HG03097 (cell line): Measurements from ENCODE around the gene AMBRA1.
A peak's percentile ranks its signal among the peaks of the same experiment; 100 is the strongest.

ENCODE experiments used
- ATAC-seq: cut with Tn5 transposase; IDR thresholded peaks from one replicate; pipeline ENCODE4 v1.9.1; 2021; ENCODE audit not compliant: unreplicated experiment, low FRiP score

Gene AMBRA1

DNA sequence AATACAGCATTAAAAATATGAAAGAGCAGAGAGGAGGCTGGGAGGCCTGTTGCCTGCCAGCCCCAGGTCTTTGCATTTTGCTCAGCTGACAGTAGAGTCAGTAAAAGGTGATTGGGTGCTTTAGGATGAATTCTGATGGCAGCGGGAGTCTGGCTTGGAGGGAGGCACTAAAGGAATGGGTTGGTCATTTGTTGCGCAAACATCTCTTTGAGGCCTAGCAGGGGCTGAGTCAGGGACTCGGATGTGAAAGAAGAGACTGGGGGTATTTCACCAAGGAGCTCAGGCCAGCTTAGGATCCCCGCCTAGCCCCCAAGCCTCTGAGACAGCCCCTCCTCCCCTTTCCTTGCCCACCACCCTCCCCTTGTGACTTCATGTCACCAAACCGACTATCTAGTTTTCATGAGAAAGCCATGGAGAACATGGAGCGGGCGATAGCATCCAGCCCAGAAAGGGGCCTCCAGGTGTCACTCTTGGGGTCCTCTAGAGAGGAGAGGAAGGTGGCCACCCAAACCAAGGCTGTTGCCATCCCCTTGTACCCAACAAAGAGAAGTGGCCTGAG lies 236.8 kb downstream of the AMBRA1 start:
- no peak for ATAC-seq

DNA sequence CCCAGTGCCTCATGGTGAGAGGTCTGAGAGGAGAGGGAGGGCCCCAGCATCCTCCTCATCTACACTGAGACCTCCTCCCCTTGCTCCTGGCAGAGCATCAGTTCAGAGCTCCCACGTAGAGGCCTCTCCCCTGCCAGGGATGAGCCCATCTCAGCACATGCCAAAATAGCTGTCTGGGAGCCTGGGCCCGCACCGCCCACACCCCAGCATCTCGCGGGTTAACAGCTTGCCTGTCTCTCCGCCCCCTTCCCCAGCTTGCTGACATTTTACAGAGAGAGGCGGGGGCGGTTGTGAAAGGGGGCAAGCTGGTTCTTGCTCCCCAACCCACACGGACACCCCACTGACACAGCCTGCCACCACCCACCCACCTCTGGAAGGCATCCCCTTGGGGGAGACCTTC lies 240.1 kb downstream of the AMBRA1 start:
- ATAC-seq: no peak

DNA sequence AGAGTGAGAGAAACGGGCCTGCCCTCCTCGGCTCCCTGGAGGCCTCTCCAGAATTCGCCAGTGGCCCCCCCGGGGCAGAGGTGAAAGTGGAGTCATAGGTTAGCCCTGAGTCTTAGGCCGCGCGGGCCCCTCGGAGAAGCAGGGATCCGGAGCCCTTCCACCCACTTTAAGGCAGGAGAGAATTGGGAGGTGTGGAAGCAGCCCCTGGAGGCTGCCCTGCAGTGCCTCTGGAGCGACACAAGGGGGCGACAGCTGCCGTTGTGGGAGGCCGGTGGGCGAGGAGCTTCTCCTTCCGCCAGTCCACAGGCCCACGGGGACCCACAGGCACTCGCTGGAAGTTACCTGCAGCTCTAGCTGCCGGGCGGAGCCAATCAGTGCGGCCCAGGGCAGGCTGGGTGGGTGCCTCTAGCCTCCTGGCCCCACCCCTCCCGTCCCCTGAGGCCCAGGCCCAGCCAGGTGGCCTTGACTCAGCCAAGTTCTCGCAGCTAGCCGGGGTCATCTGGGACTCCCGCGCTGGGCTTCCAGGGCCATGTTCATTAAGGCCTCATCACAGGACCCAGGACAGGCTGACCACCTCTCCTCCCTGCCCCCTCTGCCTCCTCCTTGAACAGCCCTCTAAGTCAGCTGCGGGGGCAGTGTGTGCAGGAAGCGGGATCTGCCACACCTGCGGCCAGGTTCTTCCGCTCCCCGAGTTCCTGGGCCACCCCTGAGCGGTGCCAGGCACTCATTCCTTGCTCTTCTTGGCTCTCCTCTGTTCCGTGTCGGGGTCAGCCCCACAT lies 241.6 kb downstream of the AMBRA1 start:
- no peak for ATAC-seq

DNA sequence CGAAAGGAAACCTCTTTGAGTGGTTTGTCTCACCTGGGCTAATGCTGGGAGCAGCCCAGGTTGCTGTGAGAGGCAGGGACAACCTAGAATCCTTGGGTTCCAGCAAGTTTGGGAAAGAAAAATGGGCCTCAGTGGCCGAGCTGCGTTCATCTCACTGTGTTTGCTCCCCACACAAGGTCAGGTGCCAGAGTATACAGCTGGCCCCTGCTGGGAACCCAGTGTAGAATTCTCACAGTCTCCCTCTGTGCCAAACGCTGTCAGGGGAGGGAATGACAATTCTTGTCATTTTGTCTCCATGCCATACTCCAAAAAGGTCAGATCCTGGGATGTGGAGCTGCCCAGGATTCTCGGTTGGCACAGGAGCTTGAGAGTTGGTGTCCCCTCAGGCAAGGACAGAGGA lies 242.2 kb downstream of the AMBRA1 start:
- ATAC-seq: no peak

DNA sequence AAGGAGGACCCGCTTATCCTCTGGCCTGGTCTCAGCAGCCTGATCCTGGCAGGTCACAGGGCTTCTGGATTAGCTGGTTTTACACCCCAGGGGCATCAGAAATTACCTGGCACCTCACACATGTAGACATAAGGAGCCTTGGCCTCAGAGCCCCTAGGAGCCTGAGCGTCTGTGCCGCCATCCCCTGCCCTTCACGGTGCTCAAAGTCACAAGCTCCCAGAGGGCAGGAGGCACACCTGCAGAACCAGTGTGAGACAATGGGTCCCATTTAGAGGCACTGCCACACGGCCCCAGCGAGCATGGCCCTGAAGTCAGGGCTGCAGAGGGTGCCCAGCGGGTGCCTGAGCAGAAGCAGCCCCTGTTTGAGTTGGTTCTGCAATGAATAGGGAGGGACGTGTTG lies 242.7 kb downstream of the AMBRA1 start:
- no peak for ATAC-seq

DNA sequence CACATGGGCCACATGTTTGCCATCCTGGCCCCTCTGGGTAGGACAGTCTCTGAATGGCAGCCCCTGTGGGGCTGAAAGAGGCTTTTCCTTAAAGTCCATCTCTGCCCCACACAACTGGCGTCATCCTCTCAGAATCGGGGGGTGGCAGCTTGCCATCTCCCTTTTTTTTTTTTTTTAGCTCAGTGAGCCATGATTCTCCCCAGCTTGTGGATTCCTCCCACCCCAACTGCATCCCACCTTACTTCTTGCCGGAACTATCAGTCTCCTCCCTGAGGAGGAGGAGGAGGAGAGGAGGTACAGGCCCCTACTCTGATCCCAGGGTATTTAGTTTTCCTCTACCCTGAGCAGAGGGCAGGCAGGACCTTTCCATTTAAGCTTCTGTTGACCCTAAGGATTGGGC lies 243.1 kb downstream of the AMBRA1 start:
- ATAC-seq: no peak

DNA sequence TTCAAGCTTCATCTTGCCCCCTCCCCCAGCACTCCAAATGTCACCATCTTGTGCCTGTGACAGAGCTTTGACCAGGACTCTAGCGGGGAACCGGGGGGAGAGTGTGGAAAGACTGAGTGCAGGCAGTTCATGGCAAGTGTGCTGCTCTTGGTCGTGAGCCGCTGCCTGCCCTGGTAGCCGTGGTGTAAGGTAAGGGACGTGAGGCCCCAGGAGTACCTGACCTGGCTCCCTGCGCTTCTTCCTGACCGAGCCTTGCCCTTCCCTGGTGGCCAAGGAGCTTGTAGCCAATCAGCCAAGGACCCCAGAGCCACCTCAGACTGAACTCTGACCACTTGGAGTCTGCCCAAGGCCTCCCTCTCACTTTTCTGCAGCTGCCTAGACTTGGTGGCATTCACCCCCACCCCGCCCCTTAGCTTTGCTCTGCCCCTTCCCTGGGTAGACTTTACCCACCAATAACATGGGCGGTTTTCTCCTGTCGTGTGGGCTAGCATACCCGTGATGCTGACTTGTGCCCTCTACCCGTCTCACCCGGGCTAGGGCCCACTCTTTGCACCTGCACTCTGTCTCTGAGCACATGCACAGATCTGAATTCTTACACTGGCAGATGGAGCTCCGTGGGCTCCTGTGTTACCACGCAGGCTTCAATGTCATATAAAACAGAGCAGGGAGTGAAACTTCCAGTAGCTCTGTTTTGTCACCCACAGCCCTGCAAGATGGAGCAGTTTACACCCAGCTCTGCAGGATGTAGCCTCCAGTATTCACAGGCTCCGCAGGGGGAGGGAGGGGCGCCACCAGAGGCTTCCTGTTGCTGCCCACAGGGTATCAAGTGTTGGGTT lies 245.0 kb downstream of the AMBRA1 start:
- no peak for ATAC-seq

DNA sequence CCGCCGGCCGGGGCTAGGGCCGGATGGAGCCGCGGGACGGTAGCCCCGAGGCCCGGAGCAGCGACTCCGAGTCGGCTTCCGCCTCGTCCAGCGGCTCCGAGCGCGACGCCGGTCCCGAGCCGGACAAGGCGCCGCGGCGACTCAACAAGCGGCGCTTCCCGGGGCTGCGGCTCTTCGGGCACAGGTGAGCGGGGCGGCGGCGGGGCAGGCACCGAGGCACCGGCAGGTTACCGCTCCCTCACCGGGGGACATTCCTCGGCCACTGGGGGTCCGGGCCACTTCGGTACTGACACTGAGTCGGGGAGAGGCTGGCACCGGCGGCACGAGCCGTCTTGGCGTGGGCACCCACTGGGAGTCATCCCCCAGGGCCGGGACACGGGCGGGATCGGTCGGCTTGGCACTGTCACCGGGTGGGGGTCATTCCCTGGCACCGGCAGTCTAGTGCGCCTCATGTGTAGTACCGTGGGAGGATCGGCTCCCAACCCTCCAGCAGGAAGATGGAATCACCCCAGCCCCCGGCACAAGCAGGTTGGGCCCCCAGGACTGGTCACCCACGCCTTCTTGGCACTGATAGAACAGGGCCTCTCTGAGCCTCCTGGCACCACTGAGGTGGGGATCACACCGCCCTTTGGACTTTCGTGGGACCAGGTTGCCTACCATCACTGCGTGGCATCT lies 246.0 kb downstream of the AMBRA1 start:
- no peak for ATAC-seq

DNA sequence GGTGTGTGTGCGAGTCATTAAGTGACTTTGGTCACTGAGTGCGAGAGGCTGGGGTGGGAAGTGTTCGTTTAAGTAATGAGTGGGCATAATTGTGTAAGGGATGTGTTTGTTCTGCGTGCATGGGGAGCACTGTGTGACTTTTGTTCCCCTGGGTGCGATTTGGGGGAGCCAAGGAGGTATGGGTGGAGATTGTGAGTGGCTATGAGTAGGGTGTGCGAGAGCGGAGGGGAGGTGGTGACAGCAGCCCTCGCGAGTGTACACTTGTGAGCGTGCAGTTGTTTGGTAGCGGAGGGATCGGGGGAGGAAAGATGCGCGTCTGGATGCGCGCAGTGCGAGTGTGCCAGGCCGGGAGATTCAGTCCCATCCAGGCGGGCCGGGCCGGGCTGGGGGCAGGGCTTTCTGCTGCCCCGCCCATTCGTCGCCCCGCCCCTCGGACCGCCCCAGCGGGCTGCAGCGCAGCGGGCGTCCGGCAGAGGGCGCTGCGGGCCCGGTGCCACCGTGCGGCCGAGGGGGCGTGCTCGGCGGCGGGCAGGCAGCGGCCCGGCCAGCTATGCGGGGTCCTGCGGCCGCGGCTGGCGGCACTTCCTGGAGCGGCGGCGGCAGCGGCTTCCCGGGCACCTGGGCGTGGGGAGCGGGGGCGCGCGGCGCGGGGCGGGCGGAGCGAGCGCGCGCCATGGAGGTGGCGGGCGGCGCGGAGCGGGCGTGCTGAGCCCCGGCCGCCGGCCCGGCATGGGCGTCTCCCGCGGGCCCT lies 246.8 kb downstream of the AMBRA1 start, which contains the start of gene DGKZ:
Gene DGKZ (plus strand): TSS at position 578 of the 751 bp plus-strand sequence. CDS start 197 bp downstream, outside the sequence.
- ATAC-seq: peak; percentile 61
